NOMO-1 treated with DMSO at 0.1 percent for 48 hours (cell line): ENCODE measurements around the gene MAPK14.
"Not testable (repeated sequence)": the region's sequence is repeated elsewhere in the genome, so short reads cannot be mapped to it uniquely, and the experiment has no call there.

Experiments used
- DNase-seq: peaks from one replicate; lab custom pipeline; 2025; ENCODE audit not compliant: unreplicated experiment; lab: John Stamatoyannopoulos, UW

Gene MAPK14

DNA sequence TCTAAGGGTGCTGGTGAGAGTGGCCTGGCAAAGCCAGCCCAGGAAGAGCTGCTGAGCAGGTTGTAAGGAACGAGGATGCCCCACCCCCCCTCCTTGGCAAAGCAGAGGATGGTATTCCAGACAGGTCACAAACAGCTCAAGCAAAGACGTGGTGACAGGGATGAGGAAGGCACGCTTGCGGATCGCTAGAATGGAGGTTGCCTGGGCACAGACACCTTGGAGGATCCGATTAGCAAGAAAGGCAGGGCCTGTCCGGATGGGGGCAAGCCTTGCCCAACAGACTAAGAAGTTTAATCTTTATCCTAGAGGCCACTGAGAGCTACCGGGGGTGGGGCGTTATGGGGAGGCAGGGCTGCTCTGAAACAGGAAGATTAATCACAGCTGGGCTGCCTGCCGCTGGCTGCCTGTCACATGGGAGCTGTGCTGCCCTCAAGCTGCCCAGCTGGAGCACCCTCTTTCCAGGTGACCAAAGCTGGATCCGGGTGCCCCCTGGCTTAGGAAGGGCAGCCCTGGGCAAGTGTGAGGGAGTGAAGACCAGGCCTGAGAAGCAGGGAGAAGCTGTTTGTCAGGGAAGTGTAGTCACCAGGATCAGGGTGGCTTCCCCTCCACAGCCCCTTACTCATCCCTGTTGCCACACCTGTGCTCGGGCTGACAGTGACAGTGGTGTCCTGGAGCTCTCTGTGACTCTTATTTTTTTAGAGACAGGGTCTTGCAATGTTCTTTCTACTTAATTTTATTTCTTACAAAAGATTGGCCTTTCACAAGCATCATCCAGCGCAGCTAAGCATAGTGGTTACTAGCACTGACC is 93.6 kb downstream of the MAPK14 start:
- peak; percentile 73 for DNase-seq

DNA sequence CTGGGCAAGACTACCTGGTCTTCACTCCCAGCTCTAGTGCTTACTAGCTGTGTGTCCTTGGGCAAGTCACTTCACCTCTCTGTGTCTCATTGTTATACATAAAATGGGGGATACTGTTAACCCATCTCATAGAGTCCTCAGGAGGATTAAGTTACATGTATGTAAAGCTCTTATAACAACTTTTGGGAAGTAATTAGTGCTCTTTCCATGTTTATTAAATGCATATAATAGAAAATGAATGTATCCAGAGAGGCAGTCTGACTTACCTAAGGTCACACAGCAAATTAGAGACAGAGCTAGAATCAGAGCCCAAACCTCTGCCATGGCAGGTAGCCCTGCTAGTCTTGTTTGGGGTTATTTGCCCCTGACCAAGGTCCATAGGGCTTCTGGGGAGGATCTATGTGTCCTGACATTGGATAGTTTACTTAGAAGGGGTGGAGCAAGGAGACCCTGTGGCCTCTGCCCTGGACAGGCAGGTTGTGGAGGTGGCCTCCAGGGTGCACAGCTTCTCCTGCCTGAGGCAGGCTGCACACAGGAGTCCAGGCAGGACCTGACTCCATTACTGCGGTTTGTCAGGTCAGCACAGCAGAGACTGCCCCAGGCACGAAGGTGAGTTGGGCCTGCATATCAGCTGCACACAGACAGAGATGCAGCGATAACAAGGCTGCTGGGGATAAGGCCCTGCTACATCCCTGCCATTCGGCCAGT is 94.3 kb downstream of the MAPK14 start:
- DNase-seq, result no peak

DNA sequence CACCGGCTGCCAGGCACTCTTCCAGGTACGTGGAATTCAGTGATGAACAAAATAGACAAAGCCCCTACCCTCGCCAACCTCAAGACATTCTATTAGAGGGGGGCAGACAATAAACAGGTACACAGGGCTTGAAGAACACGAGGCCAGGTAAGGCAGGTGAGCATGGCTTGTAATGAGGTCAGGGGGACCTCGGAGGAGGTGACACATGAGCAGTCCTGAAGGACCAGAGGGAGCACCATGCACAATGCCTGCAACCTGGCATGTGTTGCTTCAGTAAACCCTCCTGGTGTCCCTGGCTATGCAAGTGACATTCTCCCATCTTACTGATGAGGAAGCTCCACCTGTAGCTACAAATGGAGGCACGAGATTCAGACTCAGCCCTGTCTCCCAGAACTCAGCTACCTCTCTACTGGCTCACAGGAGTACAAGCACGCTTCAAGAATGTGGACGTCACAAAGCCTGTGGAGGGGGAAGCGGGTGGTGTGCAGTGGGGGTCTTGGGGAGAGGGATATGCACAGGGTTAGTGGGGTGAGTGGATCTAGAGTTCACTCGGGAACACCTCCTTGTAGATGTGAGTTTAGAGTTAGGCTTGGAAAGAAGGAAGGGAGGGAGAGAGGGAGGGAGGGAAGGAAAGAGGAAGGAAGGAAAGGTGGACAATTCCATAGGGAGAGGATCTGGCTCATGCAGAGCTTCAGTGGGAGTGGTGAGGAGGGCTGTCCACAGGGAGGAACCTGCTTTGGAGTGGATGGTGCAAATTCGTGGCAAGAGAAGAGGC is 95.1 kb downstream of the MAPK14 start:
- DNase-seq, result no peak

DNA sequence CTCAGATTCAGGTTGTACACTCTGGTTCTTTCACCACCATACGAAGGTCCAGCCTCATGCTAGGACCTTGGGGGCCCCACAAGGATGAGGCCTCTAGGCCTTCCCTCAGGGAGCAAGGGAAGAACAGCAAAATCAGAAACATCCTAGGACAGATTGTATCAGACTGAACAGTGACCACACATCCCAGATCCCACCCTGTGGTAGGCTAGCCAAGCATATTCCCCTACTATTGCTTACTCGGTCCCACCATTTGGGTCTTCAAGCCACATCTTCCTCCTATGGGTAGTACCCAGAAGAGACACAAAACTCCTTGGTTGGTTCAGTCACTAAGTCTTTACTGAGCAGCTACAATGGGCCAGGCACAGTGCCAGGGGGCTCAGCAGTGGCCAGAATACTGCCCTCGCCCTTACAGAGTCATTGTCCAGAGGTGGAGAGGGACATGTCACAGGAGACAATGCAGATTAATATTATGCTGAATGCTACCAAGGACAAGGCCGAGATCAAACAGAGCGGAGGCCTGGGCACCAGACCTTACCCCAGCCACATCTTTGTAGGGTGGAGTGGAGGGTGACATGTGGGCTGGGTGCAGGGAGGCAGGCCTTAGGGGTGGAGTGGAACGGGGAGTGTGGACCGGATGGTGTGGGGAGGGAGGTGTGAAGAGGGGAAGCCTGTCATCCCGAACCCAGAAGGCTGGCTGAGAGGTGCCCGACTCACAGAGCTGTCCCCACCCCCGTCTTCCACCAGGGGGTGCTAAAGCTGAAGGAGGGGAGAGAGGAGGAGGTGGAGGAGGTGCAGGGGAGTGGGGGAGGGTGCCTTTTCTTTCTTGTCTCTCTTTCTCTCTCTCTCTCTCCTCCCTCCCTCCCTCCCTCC is 95.9 kb downstream of the MAPK14 start:
- peak; percentile 71 for DNase-seq

DNA sequence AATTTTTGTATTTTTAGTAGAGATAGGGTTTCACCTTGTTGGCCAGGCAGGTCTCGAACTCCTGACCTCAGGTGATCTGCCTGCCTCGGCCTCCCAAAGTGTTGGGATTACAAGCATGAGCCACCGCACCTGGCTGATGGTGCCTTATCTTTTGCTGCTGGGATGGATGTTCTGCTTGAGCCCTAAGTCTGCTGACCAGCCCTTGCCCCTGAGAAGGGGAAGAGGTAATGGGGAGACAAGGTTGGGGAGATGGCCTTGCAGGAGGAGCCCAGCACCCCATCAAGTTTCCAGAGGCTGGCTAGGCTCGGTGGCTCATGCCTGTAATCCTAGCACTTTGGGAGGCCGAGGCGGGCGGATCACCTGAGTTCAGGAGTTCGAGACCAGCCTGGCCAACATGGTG is 96.7 kb downstream of the MAPK14 start:
- DNase-seq, result not testable (repeated sequence)

DNA sequence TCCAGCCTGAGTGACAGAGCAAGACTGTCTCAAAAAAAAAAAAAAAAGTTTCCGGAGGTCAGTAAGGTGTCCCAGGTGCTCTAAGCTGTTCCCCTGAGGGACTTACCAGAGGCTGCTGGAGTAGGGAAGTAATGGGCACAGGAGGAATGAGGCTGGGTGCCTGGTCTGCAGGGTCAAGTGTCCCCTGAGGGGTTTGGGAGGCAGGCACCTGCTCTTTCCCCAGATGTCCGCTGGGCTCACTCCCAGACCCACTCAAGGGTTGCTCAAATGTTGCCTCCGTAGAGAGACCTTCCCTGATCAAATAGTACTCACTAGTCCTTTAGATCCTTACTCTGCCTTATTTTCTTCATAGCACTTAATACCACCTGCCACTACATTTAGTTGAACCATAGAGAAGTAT is 97.3 kb downstream of the MAPK14 start:
- no peak for DNase-seq

DNA sequence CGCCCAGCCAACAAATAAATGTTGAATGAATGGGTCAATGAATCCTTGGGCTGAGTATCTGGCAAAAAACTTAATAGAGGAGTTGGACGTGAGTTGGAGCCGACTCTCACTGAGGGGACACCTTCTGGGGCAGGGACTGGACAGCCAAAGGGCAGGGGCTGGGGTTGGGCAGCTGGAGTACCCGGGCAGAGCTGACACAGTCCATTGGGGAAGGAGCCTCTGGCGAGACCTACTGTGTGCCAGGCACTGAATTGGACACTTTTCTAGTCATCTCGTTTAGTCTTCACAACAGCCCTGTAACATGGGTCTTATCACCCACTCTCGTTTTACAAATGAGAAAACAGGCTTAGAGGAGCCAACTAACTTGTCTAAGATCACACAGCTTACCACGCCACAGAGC is 98.0 kb downstream of the MAPK14 start:
- DNase-seq, result no peak

DNA sequence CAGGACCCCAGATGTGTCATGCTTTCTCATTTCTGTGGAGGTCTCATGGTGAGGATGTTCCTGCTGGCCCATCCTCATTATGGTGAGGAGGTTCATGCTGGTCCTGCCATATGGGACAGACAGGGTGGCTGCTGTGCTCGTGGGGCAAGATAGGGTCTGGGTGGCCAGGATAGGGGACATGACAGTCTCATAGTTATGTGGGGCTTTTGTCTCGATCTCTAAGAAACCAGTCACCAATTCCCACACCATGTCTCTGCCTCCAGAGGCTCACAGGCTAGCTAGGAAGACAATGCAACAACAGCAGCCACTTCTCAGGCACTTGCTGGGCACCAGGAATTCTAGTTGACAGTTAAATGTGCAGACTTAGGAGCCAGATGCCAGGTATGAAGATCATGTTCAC is 98.5 kb downstream of the MAPK14 start:
- DNase-seq, result no peak

DNA sequence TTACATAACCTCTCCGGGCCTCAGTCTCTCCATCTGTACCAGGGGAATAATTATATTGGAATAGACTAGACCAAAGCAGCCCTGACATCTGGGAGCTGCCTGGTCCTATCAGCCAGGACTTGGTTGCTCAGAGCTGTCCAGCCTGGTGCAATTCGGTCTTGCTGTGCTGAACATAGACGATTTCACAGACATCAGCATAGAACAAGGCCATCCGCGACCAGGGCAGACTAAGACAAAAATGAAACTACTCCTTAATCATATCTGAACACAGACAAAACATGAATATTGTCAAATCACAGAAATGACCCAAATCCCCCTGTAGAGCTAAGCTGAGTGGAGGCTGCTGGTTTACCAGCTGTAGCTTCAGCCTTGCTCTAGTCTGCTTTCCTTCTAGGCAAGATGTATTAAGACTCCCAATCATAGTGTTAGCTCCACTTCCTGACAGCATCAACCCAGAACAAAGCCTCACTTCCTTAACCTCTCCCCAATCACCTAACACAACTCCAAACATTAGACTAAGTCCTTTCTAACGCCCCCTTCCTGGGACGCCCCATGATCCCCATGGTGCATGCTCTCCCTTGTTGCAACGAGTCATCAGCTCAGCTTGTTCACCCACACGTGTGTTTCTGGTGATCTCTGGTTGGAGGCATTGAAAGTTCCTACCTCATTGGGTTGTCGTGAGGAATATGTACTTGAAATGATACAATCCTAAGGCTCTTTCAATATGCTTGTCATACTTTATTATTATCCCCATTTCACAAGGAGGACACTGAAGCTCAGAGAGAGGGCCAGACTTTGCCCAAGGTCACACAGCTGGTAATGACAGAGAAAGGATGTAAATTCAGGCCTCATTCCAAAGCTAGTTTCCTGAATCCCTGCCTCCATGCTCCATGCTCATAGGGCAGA is 99.2 kb downstream of the MAPK14 start:
- DNase-seq, result no peak

DNA sequence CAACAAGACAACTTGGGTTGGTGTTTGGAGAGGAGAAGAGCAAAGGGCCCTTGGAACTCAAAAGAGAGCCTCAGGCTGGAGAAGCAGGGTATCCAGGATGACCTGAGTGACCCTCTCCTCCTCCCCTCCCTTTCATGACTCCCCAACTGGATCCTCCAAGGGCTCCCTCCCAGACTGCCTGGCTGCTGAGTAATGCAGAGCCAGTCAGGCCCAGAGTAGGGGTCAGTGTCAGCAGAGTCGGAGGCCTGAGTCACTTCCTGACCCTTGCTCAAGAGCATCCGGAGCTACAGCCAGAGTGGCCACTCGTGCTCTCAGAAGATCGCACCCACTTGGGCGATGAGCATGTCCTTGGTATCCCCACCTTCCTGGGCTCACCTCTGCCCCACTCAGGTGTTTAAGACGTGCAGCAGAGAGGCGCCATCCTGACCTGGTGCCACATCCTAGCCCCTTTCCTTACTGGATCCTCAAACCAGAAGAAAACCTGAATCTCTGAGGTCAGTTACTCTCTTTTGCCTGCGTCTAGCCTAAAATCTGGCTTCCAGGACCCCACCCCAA is 99.9 kb downstream of the MAPK14 start:
- peak; percentile 26 for DNase-seq

DNA sequence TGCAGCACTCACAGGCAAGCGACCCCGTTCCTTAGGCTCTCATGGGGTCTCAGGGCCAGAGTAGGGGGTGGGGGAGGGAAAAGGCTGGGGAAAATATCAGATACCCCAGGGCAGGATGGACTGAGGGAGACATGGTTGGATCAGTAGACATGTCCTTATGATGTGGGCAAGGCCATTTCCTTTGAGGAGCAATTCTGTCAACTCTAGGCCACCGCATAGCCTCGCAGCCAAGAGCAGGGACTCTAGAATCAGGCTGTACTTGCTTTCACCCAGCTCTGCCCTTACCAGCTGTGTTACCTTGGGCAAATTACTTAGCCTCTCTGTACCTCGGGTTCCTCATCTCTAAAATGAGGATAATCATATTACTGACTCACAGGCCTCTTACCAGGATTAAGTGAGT is 100.5 kb downstream of the MAPK14 start:
- no peak for DNase-seq

DNA sequence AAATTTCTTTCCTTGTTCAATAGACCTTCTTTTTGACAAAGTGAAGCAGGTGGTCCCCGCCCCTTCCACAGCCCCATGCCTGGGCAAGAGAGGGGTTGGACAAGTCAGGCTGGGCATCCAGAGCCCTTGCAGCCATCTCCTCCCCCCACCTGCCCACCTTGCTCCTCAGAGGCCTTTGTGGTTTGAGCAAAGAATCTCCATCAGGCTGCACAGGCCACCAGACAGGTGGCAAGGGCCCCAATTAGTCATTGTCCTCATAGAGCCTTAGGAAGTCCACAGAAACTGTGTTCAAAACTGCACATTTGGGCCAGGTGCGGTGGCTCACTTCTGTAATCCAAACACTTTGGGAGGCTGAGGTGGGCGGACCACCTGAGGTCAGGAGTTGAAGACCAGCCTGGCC is 101.2 kb downstream of the MAPK14 start:
- DNase-seq, result no peak

DNA sequence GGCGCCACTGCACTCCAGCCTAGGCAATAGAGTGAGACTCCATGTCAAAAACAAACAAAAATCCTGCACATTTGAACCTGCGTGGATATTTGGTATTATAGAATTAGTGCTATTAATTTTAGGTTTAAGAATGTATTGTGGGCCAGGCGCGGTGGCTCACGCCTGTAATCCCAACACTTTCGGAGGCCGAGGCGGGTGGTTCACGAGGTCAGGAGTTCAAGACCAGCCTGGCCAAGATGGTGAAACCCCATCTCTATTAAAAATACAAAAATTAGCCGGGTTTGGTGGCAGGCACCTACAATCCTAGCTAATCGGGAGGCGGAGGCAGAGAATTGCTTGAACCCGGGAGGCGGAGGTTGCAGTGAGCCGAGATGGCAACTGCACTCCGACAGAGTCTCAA is 101.7 kb downstream of the MAPK14 start:
- not testable (repeated sequence) for DNase-seq

DNA sequence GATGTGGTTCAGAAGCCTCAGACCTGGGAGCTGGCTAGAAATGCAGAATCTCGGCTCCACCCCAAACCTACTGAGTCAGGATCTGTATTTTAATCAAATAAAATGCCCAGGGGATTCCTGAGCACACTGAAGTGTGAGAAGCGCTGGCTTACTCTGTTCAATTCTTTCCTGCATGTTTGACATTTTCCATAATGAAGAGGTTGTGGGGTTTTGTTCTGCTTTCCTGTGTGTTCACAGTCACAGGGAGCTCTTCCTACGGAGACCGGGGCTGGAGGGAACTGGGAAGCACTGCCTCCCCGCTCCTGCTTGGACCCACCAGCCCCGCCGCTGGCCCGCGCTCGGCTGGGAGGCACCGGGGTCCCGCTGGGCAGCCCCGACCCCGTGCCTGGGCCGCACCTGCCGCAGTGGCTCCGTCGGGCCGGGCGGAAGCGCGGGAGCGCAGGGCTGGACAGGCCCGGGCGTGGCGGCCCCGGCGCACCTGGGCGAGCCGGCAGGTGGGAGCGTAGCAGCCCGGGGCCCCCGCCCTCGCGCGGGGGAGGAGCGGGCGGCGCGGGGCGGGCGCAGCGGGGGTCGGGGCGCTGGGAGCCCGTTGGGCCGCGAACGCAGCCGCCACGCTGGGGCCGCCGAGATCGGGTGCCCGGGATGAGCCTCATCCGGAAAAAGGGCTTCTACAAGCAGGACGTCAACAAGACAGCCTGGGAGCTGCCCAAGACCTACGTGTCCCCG is 102.5 kb downstream of the MAPK14 start, which contains the start of gene MAPK13:
TSS of gene MAPK13 (plus strand) at position 573 of the 726 bp plus-strand sequence. CDS start at position 643, 70 bp downstream.
- no peak for DNase-seq

DNA sequence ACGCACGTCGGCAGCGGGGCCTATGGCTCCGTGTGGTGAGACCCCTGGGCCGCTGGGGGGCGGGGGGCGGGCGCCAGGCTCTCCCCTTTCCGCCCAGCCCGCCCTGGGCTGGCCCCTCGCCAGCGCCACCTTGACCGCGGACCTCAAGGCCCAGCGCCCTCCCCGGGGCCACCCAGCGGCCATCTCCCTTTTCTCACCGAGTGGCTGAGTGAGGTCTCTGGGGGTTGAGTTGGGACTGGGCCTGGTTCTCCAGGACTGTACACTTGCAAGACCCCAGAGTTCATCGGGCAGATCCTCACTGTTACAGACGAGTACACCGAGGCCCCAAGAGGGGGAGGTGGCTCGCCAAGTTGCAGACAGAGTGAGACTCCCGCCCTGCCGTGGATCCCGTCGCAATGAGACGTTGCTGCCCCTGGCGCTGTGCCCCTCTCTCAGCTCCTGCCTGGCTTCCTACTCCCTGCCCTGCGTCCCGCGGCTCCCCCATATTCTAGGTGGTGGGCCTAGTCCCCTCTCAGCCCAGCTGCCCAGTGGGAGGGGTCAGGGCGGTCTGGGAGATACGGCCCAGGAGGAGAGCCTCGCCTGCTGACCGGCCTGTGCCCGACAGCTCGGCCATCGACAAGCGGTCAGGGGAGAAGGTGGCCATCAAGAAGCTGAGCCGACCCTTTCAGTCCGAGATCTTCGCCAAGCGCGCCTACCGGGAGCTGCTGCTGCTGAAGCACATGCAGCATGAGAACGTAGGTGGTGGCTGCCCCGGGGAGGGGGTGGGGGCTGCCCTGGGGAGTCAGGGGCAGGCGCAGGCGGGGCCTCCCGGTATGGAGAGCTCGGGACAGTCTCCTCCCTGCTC is 103.3 kb downstream of the MAPK14 start:
- DNase-seq, result no peak

DNA sequence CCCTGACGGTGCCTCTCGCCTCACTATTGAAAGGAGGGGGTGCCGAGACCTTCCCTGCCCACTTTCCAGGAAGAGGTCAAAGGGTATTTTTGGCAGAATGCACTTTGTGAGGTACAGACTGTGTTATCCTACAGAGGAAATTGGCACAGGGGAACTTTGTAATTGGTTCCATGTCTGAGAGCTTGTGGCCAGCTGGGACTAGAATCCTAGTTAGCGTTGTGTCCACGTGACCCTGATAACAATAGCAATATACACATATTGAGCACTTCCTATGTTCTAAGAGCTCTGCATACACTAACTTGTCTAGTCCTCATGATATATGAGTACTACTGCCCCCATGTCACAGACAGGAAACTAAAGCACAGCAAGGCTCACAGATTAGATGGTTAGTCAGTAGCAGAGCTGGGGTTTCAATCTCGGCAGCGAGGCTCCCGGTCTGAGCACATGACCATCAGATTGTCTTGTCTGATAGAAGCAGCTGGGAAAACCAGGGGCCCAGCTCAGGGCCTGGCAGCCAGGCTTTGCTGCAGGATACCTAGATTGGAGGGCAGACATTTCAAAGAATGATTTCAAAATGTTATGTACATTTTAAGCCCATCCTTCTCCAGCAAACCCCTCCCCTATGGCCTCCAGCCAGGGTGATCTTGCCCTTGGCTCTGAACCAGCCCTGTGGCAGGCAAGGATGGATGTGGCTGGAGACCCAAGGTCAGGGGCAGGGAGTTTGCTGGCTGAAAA is 104.1 kb downstream of the MAPK14 start:
- peak; percentile 35 for DNase-seq

DNA sequence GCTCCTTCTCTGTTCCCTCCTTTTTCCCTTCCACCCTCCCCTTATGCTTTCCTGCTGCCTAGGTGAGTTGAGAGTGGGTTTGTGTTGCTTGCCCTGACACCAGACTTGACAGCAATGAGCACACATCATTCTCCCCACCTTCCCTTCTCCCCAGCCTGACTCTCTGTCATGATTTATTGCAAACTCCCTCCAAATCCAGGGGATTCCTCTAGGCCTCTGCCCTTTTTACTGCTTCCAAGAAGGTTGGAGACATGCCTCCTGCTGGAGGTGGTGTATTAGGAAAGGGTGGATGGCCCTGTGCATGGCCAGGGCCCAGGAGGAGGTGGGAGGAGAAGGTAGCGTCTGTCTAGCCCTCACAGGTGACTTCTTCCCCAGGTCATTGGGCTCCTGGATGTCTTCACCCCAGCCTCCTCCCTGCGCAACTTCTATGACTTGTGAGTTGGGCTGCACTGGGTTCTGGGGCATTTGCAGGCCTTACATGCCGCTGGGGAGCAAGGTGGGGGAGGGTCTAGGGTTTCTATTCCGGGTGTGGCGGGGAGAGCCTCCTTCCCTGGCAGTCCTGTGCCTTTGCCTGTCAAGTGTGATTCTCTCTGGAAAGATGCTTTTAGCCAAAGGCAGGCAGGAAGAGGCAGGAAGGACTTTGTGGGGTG is 104.8 kb downstream of the MAPK14 start:
- DNase-seq, result no peak
